B cell (primary cell): ENCODE results near the gene CRYM.

Experiments used
- CTCF ChIP-seq: fragments of 200-600 bp; IDR thresholded peaks from one replicate; pipeline ENCODE4 v1.8.0; 2022; ENCODE audit warnings: antibody characterized with exemption, mild to moderate bottlenecking
- EZH2 ChIP-seq: IDR thresholded peaks from 2 replicates; pipeline ENCODE4 v1.6.1; 2012; ENCODE audit warnings: borderline replicate concordance, low read depth, mild to moderate bottlenecking, moderate library complexity, low read length; ENCODE audit not compliant: insufficient read depth, poor library complexity, severe bottlenecking

DNA sequence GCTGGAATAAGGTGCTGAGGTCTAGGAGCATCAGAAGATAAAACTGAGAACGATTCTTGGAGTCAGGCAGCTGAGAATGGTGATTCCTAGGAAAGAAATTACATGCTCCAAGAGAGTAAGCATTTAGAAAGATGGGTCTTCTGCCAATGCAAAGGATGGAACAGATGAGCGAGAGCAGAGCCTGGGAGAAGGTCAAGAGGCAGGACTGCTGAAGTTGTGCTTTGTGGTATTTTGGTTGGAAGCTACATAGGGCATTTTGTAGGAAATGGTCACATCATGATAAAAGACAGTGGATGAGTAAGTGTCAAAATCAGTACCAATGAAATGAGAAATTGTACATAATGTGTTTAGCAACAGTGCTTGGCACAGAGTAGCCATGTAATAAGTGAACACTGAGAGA lies 1.4 kb upstream of the CRYM start:
- no peak for TF ChIP-seq CTCF
- TF ChIP-seq EZH2 = no peak
